Stomach smooth muscle (tissue), 2 donors: Measurements from ENCODE around the gene LTBP2.

Source experiments
- H3K27ac ChIP-seq: one replicate; pipeline ENCODE4 v1.7.0; 2013; ENCODE audit warnings: mild to moderate bottlenecking, low read length, inconsistent platforms
- H3K27me3 ChIP-seq, 2 donors: one replicate each; pipeline ENCODE4 v1.7.0; 2013; ENCODE audit warnings: low read length in 2 of 2; ENCODE audit not compliant: insufficient read depth in 2 of 2, control insufficient read depth in 1 of 2
- H3K36me3 ChIP-seq, 2 donors: one replicate each; pipeline ENCODE4 v1.7.0; 2013; ENCODE audit warnings: low read length in 2 of 2; ENCODE audit not compliant: control insufficient read depth in 2 of 2, insufficient read depth in 2 of 2
- H3K4me1 ChIP-seq: one replicate; pipeline ENCODE4 v1.7.0; 2013; ENCODE audit warnings: low read length; ENCODE audit not compliant: control insufficient read depth, insufficient read depth
- H3K4me3 ChIP-seq, 2 donors: one replicate each; pipeline ENCODE4 v1.7.0; 2013; ENCODE audit warnings: low read length in 2 of 2
- H3K9ac ChIP-seq, 2 donors: one replicate each; pipeline ENCODE4 v1.7.0; 2013; ENCODE audit warnings: low read length in 2 of 2, mild to moderate bottlenecking in 1 of 2
- H3K9me3 ChIP-seq, 2 donors: one replicate each; pipeline ENCODE4 v1.7.0; 2013; ENCODE audit warnings: low read length in 2 of 2; ENCODE audit not compliant: control insufficient read depth in 2 of 2
- donor health status: healthy.
- donor health status: Pancreatic carcinoma.

LTBP2 gene

DNA sequence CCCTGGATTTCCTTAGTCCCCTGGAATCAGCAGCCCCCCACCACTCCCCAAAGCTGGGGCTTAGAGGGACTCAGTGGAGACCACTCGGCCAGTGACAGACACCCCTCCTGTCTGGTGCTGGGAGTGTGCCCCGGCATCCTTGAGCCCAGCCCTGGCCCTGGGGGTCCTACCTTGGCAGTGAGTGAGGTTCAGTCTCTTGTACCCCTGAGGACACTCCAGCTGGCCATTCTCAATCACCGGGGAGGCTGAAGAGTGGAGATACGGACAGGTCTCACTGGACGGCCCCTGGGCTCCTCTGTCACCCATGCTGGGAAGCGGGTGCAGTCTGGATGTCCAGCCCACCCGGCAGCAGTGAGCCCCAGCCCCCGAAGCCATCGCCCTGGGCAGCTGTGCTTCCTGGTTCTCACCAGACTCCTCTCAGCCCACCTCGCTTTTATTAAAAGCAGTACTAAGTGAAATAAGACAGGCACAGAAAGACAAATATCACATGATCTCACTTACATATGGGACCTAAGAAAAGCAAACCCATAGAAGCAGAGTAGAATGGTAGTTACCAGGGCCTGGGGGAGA is 76.2 kb downstream of the LTBP2 start:
- Histone ChIP-seq H3K9ac (no peak overlapping the region), H3K36me3 (no peaks in the 10 kb centered on the region), H3K9me3 (no peaks in the 10 kb centered on the region), H3K27me3 (no peaks in the 10 kb centered on the region), H3K4me3 (no peak overlapping the region), H3K27ac (no peak overlapping the region), H3K4me1 (peaks cover 2% of the 10 kb centered on the region)

DNA sequence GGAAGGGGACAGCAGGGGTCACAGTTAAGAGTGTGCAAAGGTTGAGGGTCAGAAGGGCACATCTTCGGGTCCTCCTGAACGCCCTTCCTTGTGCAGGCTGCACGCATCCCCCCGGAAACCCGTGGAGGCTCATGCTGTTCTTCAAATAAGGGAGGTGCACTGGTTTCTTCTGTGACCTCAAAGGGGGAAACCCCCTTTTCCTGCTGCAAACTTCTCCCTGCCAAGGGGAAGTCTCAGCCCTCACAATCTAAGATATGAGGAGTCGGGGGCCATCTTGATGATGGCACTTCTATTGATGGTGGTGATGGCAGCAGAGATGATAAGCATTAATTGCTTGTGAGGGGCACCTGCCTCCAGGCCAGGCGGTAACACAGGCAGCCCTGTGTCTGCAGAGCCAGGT is 78.5 kb downstream of the LTBP2 start:
- Histone ChIP-seq H3K27me3 (no peaks in the 10 kb centered on the region), H3K9me3 (no peaks in the 10 kb centered on the region), H3K36me3 (no peaks in the 10 kb centered on the region), H3K9ac (no peak overlapping the region), H3K27ac (no peak overlapping the region), H3K4me3 (no peak overlapping the region), H3K4me1 (peaks cover 2% of the 10 kb centered on the region)

DNA sequence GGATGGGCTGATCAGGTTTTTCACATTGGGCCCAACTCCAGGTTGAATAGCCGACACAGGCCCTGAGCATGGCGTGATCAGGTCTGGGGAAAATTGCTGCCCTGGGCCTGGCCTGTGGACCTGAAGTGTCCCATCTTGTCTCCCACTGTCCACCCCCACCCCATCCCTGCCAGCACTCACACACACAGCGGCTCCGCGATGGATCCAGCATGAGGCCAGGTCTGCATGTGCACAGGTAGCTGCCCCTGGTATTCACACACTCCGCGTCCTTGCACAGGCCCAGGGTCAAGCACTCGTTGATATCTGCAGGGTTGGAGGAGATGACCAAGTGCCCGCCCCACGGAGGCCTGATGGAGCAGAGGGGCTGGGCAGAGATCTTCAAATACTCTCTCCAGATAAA is 79.8 kb downstream of the LTBP2 start:
- H3K4me1 ChIP-seq = peaks cover 2% of the 10 kb centered on the region
- no peak overlapping the region for H3K4me3 ChIP-seq
- no peak overlapping the region for H3K9ac ChIP-seq
- H3K27me3 ChIP-seq = no peaks in the 10 kb centered on the region
- H3K36me3 ChIP-seq = no peaks in the 10 kb centered on the region
- H3K27ac ChIP-seq = no peak overlapping the region
- no peaks in the 10 kb centered on the region for H3K9me3 ChIP-seq

DNA sequence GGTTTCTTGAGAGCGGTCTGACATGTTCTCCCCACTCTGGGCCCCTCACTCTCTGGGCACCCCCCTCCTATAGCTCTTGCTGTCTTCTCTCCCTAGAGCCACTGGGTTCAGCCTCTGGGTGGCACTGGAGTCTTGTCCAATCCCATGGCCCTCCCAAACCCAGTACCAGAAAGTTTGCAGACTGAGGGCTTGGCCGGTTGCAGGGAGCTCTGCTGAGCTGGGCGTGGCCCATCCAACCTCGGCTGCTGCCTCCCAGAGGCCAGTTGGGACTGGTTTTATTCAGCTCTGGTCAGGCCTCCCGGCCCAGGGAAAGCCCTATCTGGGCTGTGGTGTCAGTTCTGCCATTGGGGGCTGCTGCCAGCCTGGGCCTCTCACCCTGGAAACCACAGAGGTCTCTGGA is 80.6 kb downstream of the LTBP2 start:
- Histone ChIP-seq H3K9me3 (no peaks in the 10 kb centered on the region), H3K27ac (no peak overlapping the region), H3K9ac (no peak overlapping the region), H3K27me3 (no peaks in the 10 kb centered on the region), H3K4me1 (peaks cover 2% of the 10 kb centered on the region), H3K36me3 (no peaks in the 10 kb centered on the region), H3K4me3 (no peak overlapping the region)

DNA sequence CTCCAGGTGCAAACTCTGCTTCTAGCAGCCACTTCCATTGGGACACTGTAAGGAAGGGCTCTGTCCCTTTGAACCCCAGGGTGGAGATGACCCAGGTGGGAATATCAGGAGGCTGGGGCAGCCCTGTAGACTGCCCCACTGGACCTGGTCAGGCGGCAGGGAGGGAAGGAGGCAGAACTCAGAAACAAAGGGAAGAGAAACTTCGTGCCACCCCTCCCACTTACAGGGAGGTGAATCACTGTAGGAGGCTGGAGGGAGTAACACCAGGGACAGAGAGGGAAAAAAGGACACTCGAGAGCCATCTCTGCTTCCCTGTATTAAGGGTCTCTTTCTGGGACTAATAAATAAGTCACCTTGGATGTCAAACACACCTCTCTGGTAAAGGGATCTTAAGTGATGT is 81.0 kb downstream of the LTBP2 start:
- no peaks in the 10 kb centered on the region for H3K27me3 ChIP-seq
- peaks cover 2% of the 10 kb centered on the region for H3K4me1 ChIP-seq
- no peaks in the 10 kb centered on the region for H3K36me3 ChIP-seq
- H3K9me3 ChIP-seq = no peaks in the 10 kb centered on the region
- H3K27ac ChIP-seq = no peak overlapping the region
- no peak overlapping the region for H3K4me3 ChIP-seq
- H3K9ac ChIP-seq = no peak overlapping the region

DNA sequence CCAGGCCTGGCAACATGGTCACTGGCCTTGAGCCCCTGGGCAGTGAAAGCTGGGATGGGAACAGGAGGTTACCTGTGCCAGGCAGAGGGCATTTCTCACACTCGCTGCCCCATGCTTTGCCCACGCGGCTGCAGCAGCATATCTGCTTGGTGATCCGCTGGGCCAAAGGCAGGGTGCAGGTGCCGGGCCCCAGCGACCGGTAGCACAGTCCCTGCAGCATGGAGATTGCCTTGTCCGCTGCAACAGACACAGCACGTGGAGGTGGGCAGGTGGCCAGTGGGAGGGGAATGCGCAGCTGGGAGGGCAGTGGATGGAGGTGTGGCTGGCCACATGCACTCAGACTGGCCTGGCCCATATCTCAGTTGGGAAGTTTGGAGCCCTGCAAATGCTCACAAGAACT is 83.2 kb downstream of the LTBP2 start:
- Histone ChIP-seq H3K27me3 (no peaks in the 10 kb centered on the region), H3K27ac (no peak overlapping the region), H3K36me3 (no peaks in the 10 kb centered on the region)

DNA sequence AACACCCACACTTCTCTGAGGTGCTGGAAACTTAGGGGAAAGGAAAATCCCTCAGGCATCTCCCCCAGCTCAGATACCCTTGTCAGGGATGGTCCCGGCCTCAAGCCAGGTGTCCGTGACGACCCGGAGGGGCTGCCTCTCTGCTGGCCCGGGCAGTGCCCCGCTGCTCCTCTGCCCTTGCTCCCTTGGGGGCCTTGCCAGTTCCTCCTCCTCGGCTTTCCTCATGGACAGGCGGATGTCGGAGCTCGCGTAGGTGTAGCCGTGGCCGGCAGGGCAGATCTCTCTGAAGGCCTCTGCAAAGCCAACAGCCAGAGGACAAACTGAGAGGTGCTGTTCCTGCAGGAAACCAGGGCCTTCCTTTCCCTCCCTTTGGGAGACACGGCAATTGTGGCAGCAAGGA is 83.6 kb downstream of the LTBP2 start:
- H3K9ac ChIP-seq = no peak overlapping the region

More for the DNA sequence above, 83.2 kb downstream of the LTBP2 start:
- H3K9me3 ChIP-seq = no peaks in the 10 kb centered on the region
- H3K4me3 ChIP-seq = no peak overlapping the region
- no peak overlapping the region for H3K9ac ChIP-seq
- peaks cover 2% of the 10 kb centered on the region for H3K4me1 ChIP-seq

DNA sequence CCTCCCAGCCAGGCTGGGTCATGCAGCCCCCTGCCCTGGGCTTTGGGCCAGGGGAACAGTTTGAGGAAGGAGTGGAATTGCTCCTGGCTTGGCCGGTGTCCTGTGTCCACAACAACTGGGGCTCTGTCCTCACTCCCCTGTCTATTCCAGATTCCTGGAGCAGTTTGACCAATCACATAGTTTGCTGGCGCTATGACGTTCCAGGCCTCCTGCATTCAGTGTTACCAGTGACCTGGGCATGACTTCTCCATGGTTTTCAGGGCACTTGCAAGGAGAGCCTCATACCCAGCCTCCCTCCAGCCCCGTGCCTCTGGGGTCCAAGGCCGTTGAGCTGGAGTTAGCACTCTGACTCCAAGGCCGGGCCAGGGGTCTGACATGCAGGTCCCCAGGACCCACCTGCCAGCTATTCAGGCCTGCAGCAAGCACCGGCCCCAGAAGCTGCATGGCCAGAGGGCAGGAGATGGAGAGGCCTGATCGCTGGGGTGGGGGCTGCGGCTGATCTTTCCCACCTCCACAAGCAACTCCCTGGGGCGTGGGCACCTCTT is 84.2 kb downstream of the LTBP2 start:
- Histone ChIP-seq H3K9ac (no peak overlapping the region), H3K36me3 (no peaks in the 10 kb centered on the region), H3K4me1 (peaks cover 2% of the 10 kb centered on the region), H3K27ac (no peak overlapping the region), H3K9me3 (no peaks in the 10 kb centered on the region), H3K27me3 (no peaks in the 10 kb centered on the region), H3K4me3 (no peak overlapping the region)

More for the DNA sequence above, 83.6 kb downstream of the LTBP2 start:
- Histone ChIP-seq H3K4me3 (no peak overlapping the region), H3K27me3 (no peaks in the 10 kb centered on the region), H3K9me3 (no peaks in the 10 kb centered on the region), H3K4me1 (peaks cover 2% of the 10 kb centered on the region), H3K36me3 (no peaks in the 10 kb centered on the region), H3K27ac (no peak overlapping the region)

DNA sequence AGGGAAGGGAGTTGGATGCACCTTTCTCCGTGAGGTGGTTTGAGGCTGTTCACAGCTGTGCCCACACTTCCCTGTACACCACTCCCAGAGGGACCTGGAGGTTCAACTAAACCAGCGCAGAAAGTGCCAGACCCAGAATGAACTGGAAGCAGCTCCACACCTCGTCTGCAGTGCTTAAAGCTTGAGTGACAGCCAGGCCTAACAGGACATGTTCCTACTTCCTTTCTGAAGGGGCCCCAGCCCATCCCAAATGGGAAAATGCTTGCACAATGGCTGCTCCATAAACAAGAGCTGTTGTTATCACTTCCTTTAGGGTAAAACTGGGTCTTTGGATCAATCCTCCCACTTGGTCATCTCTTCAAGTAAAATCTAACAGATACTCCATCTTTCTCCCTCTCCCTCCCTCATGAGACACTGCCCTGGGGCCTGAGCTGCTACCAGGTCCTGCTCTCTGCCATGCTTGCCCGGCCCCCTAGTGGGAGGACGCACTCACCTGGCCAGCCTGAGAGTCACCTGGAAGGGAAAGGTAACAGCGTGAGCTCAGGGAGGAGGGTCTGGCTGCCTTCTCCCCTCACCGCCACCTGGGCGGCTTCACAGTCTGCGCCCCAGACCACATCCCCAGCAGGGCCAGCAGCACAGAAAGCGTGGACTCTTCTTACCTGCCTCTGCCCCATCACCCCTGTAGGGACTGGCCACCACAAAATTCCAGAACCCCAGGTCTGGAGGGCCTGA is 85.0 kb downstream of the LTBP2 start:
- Histone ChIP-seq H3K9me3 (no peaks in the 10 kb centered on the region), H3K4me1 (peaks cover 2% of the 10 kb centered on the region), H3K36me3 (no peaks in the 10 kb centered on the region), H3K27me3 (no peaks in the 10 kb centered on the region), H3K9ac (no peak overlapping the region), H3K27ac (no peak overlapping the region), H3K4me3 (no peak overlapping the region)

DNA sequence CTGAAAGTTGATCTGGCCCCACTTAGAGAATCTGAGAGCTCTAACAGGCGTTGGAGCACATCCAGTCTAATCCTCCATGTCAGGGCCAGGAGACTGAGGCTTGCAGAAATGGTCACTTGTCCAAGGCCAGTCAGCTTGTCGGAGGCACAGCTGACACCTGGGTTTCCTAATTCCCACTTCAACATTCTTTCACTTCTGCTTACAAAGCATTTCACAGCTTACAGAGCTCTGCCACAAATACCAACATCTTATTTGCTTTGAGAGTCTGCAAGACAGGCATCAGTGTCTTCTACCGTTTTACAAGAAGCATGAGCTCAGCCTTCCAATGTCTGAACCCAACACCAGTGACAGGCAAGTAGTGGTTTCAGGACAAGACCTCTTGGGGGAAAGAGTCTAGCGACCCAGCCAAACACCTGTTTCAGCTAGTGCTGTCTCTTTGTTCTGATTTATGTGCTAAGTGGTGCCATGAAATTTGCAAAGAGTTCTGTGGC is 86.6 kb downstream of the LTBP2 start:
- Histone ChIP-seq H3K9me3 (no peaks in the 10 kb centered on the region), H3K27ac (no peak overlapping the region), H3K4me3 (no peak overlapping the region), H3K9ac (no peak overlapping the region), H3K4me1 (no peaks in the 10 kb centered on the region), H3K27me3 (no peaks in the 10 kb centered on the region), H3K36me3 (no peaks in the 10 kb centered on the region)

DNA sequence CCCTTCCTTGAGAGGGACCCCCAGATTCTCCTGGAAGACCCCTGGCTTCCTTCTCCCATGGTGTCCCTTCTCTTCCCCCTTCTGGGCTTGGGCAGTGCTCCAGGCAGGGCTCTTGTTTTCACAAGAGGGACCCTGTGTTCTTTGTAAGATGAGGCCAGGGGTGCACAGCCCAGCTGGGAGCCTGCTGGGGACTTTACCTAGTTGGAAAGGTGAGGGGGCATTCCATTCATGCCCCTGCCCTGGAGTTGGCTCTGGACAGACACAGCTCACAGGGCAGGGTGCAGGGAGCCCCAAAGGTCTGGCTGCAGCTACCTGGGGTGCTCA is 87.3 kb downstream of the LTBP2 start:
- H3K4me3 ChIP-seq = no peak overlapping the region
- no peak overlapping the region for H3K9ac ChIP-seq
- no peaks in the 10 kb centered on the region for H3K4me1 ChIP-seq
- no peaks in the 10 kb centered on the region for H3K9me3 ChIP-seq
- H3K36me3 ChIP-seq = no peaks in the 10 kb centered on the region
- H3K27me3 ChIP-seq = no peaks in the 10 kb centered on the region
- H3K27ac ChIP-seq = no peak overlapping the region
